Stimulated activated naive CD8-positive, alpha-beta T cell treated with anti-CD3 and anti-CD28 coated beads, Interleukin-15, Interleukin-2, amounts not matched to agents 100 U/mL and 50 U/mL, for 24 hours (primary cell): Measurements from ENCODE around the gene RTN4.

Experiments
- ATAC-seq: fragments of 150-1000 bp; cut with Tn5 transposase; one replicate; pipeline ENCODE4 v1.10.0; 2021
- DNase-seq: peaks from one replicate; pipeline ENCODE4 v3.0.0; 2021

Gene RTN4

GRCh38 chr2:54969295-54969939 lies 80.8 kb downstream of the RTN4 start:
- DNase-seq (no peak), ATAC-seq (no peak)

GRCh38 chr2:54968561-54969218 lies 81.6 kb downstream of the RTN4 start:
- ATAC-seq, result peak; percentile 15
- DNase-seq, result no peak

- DNase-seq, result no peak
- ATAC-seq, result no peak
Observed at GRCh38 chr2:54967759-54968365, 82.4 kb downstream of the RTN4 start.

- ATAC-seq (no peak), DNase-seq (no peak)
Observed at GRCh38 chr2:54967269-54967668, 83.0 kb downstream of the RTN4 start.

- DNase-seq (no peak), ATAC-seq (no peak)
Observed at GRCh38 chr2:54966837-54967236, 83.4 kb downstream of the RTN4 start.

GRCh38 chr2:54966165-54966832 lies 84.0 kb downstream of the RTN4 start:
- DNase-seq, result no peak
- no peak for ATAC-seq

- ATAC-seq, result no peak
- no peak for DNase-seq
Observed at GRCh38 chr2:54965425-54965824, 84.8 kb downstream of the RTN4 start.

GRCh38 chr2:54964816-54965215 lies 85.4 kb downstream of the RTN4 start:
- DNase-seq, result no peak
- no peak for ATAC-seq

- DNase-seq (no peak), ATAC-seq (no peak)
Observed at GRCh38 chr2:54964271-54964670, 86.0 kb downstream of the RTN4 start.

GRCh38 chr2:54963476-54963875 lies 86.8 kb downstream of the RTN4 start:
- ATAC-seq, result no peak
- DNase-seq, result no peak

- ATAC-seq (no peak), DNase-seq (no peak)
Observed at GRCh38 chr2:54962935-54963440, 87.3 kb downstream of the RTN4 start.

- ATAC-seq, result no peak
- DNase-seq, result no peak
Observed at GRCh38 chr2:54962511-54962910, 87.7 kb downstream of the RTN4 start.

- DNase-seq, result no peak
- no peak for ATAC-seq
Observed at GRCh38 chr2:54960164-54960563, 90.1 kb downstream of the RTN4 start.

- no peak for DNase-seq
- ATAC-seq, result no peak
Observed at GRCh38 chr2:54958717-54959371, 91.4 kb downstream of the RTN4 start.

- DNase-seq, result no peak
Observed at GRCh38 chr2:54957321-54957999, 92.8 kb downstream of the RTN4 start.

GRCh38 chr2:54956111-54956627 lies 94.1 kb downstream of the RTN4 start:
- no peak for ATAC-seq

More at GRCh38 chr2:54957321-54957999, 92.8 kb downstream of the RTN4 start:
- ATAC-seq, result no peak

GRCh38 chr2:54955358-54956110 lies 94.7 kb downstream of the RTN4 start:
- DNase-seq (no peak), ATAC-seq (no peak)

More at GRCh38 chr2:54956111-54956627, 94.1 kb downstream of the RTN4 start:
- no peak for DNase-seq

- ATAC-seq, result no peak
- no peak for DNase-seq
Observed at GRCh38 chr2:54954705-54955357, 95.4 kb downstream of the RTN4 start.

- DNase-seq (no peak), ATAC-seq (no peak)
Observed at GRCh38 chr2:54954158-54954557, 96.1 kb downstream of the RTN4 start.

GRCh38 chr2:54952978-54953456 lies 97.2 kb downstream of the RTN4 start:
- DNase-seq (no peak), ATAC-seq (no peak)
